Measurements from ENCODE around the gene GPR42. TPM values are rescaled to one million over a fixed set of nuclear protein-coding genes. Genes with fewer than 3 reads are reported as not detected.

The GPR42 gene
- total RNA-seq, 1 experiment from 2014 or later: not detected

GRCh38 chr19:35347930-35348298 is 23.0 kb upstream of the GPR42 start:
- intact Hi-C loops (cut with micrococcal nuclease): no loop called here
- no peaks in the 10 kb centered on the region for H3K79me2 ChIP-seq (ENCODE audit: insufficient read depth, low read length)
- ATAC-seq: no peak

More at GRCh38 chr19:35347930-35348298, 23.0 kb upstream of the GPR42 start:
- no peak overlapping the region for H2AFZ ChIP-seq (ENCODE audit: low read depth, low read length, poor library complexity, severe bottlenecking)
- H3K27ac ChIP-seq (ENCODE audit: low read depth, low read length): no peak overlapping the region
- no TSS peak for BruUV-seq (replicated peaks)
- no peaks in the 10 kb centered on the region for H3K36me3 ChIP-seq (ENCODE audit: control insufficient read depth in 1 of 2, insufficient read depth in 2 of 2, low read length in 2 of 2)
- no peaks in the 10 kb centered on the region for H3K9me3 ChIP-seq (ENCODE audit: control insufficient read depth in 1 of 2, insufficient read depth in 1 of 2, low read depth in 1 of 2, low read length in 2 of 2)
- ChIA-PET RAD21 (ENCODE audit: low non-redundant PET in 1 of 2, low total read pairs in 2 of 2, uncharacterized antibody in 2 of 2, unreplicated experiment in 2 of 2) (no interaction called here), CTCF (interaction anchor here (0.9 kb wide), 1 partner anchor 13 kb away, joined by 3 read pairs; no protein-coding TSS in a partner anchor), POLR2A (no interaction called here)
- H3K27me3 ChIP-seq (ENCODE audit: insufficient read depth, low read length): no peaks in the 10 kb centered on the region
- no peak for TF ChIP-seq POLR2AphosphoS5 (IDR thresholded peaks at IDR 0.05; ENCODE audit: low read depth, low read length)
- TF ChIP-seq ZNF274 (IDR thresholded peaks at IDR 0.05; ENCODE audit: low read depth, low read length): no peak
- no peak for TF ChIP-seq EZH2 (IDR thresholded peaks at IDR 0.05)
- TF ChIP-seq YY1 (IDR thresholded peaks at IDR 0.05; ENCODE audit: extremely low read depth, insufficient replicate concordance, low read depth, low read length): no peak
- no peak for TF ChIP-seq EZH2phosphoT487 (IDR thresholded peaks at IDR 0.05; ENCODE audit: borderline replicate concordance)
- no peak for TF ChIP-seq REST (IDR thresholded peaks at IDR 0.05; ENCODE audit: low read depth)
- no peak for TF ChIP-seq EGR1 (IDR thresholded peaks at IDR 0.05; ENCODE audit: low read depth)
- TF ChIP-seq SP1 (IDR thresholded peaks at IDR 0.05; ENCODE audit: low read depth): no peak
- TF ChIP-seq FOSL1 (IDR thresholded peaks at IDR 0.05; ENCODE audit: low read depth): no peak
- TF ChIP-seq CTCF (IDR thresholded peaks at IDR 0.05 in 2 of 3, conservative IDR thresholded peaks at IDR 0.05 in 1 of 3; ENCODE audit: borderline replicate concordance in 1 of 3, insufficient read depth in 1 of 3, low read depth in 2 of 3, low read length in 2 of 3): no peak
- TF ChIP-seq SIN3A (IDR thresholded peaks at IDR 0.05; ENCODE audit: low read depth): no peak
- TF ChIP-seq TCF7L2 (IDR thresholded peaks at IDR 0.05; ENCODE audit: borderline replicate concordance, extremely low read depth, insufficient read depth, insufficient read length): no peak
- TF ChIP-seq ZFX (IDR thresholded peaks at IDR 0.05): no peak
- no peak for TF ChIP-seq ELF1 (IDR thresholded peaks at IDR 0.05; ENCODE audit: borderline replicate concordance, low read depth)
- TF ChIP-seq POLR2A (IDR thresholded peaks at IDR 0.05; ENCODE audit: borderline replicate concordance, extremely low read depth, insufficient read depth, insufficient read length): no peak
- no peak for TF ChIP-seq SRF (IDR thresholded peaks at IDR 0.05; ENCODE audit: low read depth)
- H3K9me2 ChIP-seq (ENCODE audit: insufficient read depth): no peaks in the 10 kb centered on the region
- H3K9ac ChIP-seq (ENCODE audit: low read length): no peak overlapping the region
- no peaks in the 10 kb centered on the region for H4K20me1 ChIP-seq (ENCODE audit: insufficient read depth)
- H3K4me2 ChIP-seq (ENCODE audit: low read length): no peak overlapping the region
- peaks cover 0 to 5% of the 10 kb centered on the region in 2 experiments; a peak in 1 of 4 replicates for H3K4me1 ChIP-seq (ENCODE audit: control insufficient read depth in 1 of 2, insufficient read depth in 2 of 2, low read length in 2 of 2)
- H3K4me3 ChIP-seq (replicated peaks in 1 of 2; ENCODE audit: low read depth in 1 of 2, low read length in 2 of 2): no peak overlapping the region
- DNase-seq (ENCODE audit: low read depth, low spot score): no peak
